ENCODE measurements around the gene ST3GAL2.

The ST3GAL2 gene, protein sequence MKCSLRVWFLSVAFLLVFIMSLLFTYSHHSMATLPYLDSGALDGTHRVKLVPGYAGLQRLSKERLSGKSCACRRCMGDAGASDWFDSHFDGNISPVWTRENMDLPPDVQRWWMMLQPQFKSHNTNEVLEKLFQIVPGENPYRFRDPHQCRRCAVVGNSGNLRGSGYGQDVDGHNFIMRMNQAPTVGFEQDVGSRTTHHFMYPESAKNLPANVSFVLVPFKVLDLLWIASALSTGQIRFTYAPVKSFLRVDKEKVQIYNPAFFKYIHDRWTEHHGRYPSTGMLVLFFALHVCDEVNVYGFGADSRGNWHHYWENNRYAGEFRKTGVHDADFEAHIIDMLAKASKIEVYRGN

DNA sequence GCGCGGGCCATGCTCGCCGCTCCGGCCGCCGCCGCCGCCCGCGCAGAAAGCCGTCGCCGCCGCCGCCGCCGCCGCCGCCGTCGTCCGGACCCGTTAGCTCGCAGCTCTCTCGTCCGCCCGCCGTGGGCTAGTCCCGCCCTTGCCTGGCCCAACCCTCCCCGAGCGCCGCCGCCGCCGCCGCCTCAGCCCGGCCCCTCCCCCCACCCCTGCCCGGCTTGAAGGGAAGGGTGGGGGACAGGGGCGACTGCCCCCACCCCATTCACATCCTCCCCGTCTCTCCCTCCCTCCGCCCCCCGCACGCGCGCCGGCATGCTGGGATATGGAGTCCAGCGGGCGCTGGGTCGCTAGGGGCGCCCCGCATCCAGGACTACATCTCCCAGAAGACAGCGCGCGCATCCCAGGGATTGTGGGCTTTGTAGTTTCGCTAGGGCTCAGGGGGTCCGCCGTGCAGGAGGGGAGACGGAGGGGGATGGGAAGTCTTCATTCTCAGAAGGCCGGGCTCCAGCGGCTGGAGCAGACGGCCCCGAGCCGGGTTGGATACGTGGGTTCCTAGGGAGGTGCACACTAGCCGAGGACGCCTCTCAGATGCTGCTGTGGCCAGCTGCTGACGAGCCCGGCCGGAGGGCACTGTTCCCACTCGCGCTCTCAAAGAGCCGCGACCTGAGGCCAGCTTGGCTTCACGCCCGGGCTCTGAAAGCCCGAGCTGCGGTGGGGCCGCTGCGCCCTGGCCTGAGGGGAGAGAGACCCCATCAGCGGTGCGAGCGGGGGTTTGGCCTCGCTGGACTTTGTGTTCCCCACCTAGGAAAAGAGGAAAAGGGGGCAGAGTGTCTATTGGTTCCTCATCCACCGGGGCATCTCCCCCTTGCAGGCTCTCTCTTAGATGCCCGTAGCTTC lies at the start of gene ST3GAL2:
ST3GAL2 (minus strand) TSS at position 132 of the 894 bp plus-strand sequence. CDS start 40,570 bp downstream, outside the sequence.
- DNase-seq, result peak; percentile 94

GRCh38 chr16:70484867-70485266 lies 46.0 kb upstream of the ST3GAL2 start:
- DNase-seq, result no peak

DNA sequence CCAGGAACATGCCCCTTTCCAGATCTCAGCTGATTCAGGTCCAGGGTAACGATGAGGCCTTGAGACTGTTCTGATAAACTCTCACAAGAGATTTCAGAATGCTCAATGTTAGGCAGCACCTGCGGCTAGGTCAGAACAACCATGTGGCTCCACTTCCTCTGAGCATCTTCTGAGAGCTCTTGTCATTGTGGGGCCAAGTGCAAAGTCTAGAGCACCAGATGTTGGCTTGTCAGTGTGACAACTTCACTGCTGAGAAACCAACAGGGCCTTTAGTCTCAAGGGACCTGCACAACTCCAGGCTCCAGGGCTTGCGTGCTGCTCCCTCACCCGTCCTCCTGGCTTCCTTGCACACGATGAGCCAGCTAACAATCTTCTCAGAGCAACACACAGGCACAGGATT lies 44.5 kb upstream of the ST3GAL2 start:
- no peak for DNase-seq

GRCh38 chr16:70482624-70483023 lies 43.7 kb upstream of the ST3GAL2 start:
- DNase-seq, result peak; percentile 19

DNA sequence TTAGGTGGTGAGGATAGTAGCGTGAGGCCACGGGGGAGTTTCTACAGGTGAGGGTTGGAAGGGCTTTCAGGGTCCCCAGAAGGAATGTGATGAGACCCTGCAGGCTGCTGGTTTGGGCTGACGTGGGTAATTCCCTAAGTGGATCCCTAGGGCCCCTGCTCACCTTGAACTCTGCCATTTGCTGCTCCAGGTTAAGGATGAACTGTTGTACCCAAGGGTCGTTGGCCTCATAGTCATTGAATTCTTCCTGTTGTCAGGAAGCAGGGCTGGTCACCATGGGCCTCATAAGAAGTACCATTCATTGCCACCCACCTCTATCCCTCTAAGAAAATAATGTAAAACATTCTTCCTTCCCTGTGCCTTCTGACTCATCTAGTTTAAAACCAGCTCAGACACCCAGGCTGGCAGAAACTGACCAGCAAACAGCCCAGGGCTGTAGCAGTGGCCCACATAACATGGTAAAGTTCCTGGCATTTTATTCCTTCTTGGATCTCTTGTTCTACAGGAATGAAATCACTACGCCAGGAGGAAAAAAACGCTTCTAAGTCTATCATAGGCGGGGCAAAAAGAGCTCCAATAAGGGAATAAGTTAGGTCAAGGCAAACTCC lies 43.1 kb upstream of the ST3GAL2 start:
- peak; percentile 72 for DNase-seq

DNA sequence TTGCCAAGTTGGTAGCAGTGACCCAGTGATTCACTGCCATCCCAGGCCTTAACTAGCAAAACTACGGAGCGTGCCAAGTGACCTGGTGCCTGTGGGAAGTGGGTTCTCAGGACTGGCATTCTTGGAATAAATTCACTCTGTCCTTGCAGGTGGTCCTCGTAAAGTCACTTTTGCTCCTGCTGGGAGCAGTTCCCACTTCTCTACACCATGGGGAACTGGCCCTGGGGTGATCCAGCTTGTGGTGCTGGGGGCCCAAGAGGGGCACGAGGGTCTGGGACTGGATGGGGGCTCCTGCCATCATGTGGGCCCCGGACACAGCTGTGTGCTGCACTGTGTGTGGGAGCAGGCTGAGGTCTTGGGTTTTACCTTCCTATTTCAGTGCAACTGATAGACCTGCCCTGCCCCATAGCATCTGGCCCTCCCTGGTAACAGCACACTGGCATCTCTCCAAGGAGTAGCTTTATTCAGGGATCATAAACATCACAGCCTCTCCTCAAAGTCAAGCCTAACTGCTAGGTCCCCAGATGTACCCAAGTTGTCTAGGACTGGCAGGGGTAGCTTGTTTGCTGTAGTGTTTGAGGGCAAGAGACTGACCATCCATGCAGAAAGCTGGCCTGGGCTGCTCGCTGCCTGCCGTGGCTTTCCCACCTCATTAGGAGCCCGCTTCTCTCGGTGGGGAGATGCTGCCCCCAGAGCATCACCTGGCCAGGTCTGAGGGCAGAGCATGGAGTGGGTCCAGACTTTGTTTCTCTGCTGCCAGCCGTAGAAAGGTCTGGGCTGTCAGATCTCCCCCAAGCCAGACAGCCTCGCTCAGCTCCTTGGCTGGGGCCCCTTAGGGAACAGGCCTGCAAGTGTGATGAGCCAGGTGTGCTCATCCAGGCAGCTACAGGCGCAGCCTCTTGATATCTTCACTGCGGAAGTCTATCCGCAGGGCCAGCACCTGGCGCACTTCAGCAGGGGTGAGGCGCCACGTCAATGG lies 41.5 kb upstream of the ST3GAL2 start:
- DNase-seq, result no peak

GRCh38 chr16:70478912-70479341 lies 40.0 kb upstream of the ST3GAL2 start:
- no peak for DNase-seq

- DNase-seq, result no peak
Measured at GRCh38 chr16:70478169-70478568, 39.3 kb upstream of the ST3GAL2 start.

GRCh38 chr16:70476272-70477020 lies 37.5 kb upstream of the ST3GAL2 start:
- peak; percentile 83 for DNase-seq

GRCh38 chr16:70475054-70475871 lies 36.4 kb upstream of the ST3GAL2 start:
- no peak for DNase-seq

- no peak for DNase-seq
Measured at GRCh38 chr16:70474320-70475053, 35.6 kb upstream of the ST3GAL2 start.

DNA sequence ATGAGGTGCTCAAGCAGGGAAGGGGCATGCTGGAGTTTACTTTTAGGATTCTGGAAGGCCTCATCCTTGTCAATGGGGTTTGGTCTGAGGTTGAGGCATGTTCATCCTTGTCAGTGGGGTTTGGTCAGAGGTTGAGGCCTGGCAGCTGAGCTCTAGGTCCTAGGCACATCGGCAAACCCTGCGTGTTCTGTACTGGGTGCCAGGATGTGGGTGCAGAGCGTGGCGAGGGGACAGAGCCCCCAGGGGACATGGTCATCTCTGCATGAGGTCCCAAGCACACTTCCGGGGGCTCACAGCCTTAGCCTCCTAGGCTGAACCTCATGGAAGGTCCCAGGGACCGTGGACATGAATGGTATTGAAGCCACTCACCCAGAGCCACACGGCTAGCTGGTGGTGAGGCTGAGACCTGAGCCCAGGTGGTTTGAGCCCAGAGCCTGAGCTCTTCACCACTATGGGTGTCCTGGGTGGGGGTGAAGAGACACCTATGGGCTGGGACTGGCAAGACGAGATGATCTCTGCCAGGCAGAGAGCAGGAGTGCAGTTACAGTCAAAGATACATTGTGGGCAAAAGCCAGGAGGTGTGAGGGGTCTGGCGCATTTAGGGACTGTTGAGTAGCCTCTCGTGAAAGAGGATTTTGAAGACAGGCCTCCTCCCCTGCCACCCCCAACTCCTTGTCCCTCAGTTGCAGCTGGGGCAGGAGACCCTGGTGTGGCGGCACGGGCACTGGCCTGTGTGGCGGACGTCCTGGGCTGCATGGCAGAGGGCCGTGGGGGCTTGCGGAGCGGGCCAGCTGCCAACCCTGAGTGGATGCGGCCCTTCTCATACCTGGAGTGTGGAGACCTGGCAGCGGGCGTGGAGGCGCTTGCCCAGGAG lies 34.8 kb upstream of the ST3GAL2 start:
- DNase-seq, result no peak

DNA sequence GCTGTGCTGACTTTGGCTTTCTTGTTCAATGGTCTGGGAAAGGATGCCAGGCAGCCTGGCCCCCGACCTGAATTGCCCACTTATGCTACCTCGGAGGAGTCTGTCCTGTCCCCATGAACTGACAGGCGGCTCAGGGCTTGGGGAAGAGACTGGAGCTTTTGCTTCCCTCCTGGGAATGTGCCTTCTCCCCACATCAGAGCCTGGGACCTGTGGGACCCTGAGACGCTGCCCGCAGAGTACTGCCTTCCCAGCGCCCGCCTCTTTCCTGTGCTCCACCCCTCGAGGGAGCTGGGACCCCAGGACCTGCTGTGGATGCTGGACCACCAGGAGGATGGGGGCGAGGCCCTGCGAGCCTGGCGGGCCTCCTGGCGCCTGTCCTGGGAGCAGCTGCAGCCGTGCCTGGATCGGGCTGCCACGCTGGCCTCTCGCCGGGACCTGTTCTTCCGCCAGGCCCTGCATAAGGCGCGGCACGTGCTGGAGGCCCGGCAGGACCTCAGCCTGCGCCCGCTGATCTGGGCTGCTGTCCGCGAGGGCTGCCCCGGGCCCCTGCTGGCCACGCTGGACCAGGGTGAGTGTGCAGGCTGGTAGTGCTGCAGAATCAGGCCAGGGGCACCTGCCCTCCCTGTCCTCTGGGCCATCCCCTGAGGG lies 34.0 kb upstream of the ST3GAL2 start:
- DNase-seq, result no peak

DNA sequence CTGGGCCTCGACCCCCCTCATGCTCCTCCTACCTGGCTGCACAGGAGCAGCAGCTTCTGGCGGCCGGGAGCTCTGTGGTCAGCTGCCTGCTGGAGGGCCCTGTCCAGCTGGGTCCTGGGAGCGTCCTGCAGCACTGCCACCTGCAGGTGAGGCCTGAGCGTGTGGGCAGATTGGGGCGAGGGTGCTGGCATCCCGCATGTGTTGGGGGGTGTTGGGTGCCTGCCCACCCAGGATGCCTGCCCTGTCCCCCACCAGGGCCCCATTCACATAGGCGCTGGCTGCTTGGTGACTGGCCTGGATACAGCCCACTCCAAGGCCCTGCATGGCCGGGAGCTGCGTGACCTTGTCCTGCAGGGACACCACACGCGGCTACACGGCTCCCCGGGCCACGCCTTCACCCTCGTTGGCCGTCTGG lies 32.0 kb upstream of the ST3GAL2 start:
- no peak for DNase-seq

GRCh38 chr16:70470141-70470926 lies 31.4 kb upstream of the ST3GAL2 start:
- DNase-seq, result no peak

GRCh38 chr16:70468776-70469525 lies 30.1 kb upstream of the ST3GAL2 start:
- DNase-seq, result no peak

- no peak for DNase-seq
Measured at GRCh38 chr16:70467608-70468007, 28.7 kb upstream of the ST3GAL2 start.

Measured in EL (cell line).